Natural killer cell (primary cell): ENCODE data around the gene MRC1. TPM values are rescaled to one million over a fixed set of nuclear protein-coding genes. Genes with fewer than 3 reads are reported as not detected.

Source experiments
- ATAC-seq, 3 donors: fragments of 150-1000 bp in 2 of 3; fragments of 200-7000 bp in 1 of 3; cut with Tn5 transposase; 1 replicate in 1 of 3; 2 replicates in 2 of 3; pipeline ENCODE4 v1.10.0; 2021; ENCODE audit warnings: mild to moderate bottlenecking in 2 of 3, moderate library complexity in 2 of 3
- DNase-seq, 2 donors: peaks; one replicate each; pipeline versions ENCODE4 v3.0.0 to v3.0.0-alpha.2; 2013 to 2021; ENCODE audit warnings: mixed read lengths in 1 of 2
- H3K27ac ChIP-seq: one replicate; pipeline ENCODE4 v1.5.1; 2013; ENCODE audit warnings: mild to moderate bottlenecking, low read length
- H3K27me3 ChIP-seq: one replicate; pipeline ENCODE4 v1.6.1; 2013; ENCODE audit warnings: low read length; ENCODE audit not compliant: control insufficient read depth, insufficient read depth
- H3K36me3 ChIP-seq: one replicate; pipeline ENCODE4 v1.6.1; 2013; ENCODE audit warnings: low read length; ENCODE audit not compliant: control insufficient read depth, insufficient read depth
- H3K4me1 ChIP-seq: one replicate; pipeline ENCODE4 v1.6.1; 2013; ENCODE audit warnings: low read length; ENCODE audit not compliant: control insufficient read depth, insufficient read depth
- H3K4me3 ChIP-seq: one replicate; pipeline ENCODE4 v1.5.1; 2013; ENCODE audit warnings: low read length
- H3K9me3 ChIP-seq: one replicate; pipeline ENCODE4 v1.6.1; 2013; ENCODE audit warnings: low read length; ENCODE audit not compliant: control insufficient read depth, insufficient read depth
- H3K27ac Mint-ChIP-seq, 2 donors: one replicate each; pipeline ENCODE4 v1.8.0; 2022; ENCODE audit warnings: mild to moderate bottlenecking in 2 of 2, mixed read lengths in 2 of 2, moderate library complexity in 1 of 2
- H3K27me3 Mint-ChIP-seq, 2 donors: one replicate each; pipeline ENCODE4 v1.8.0; 2022; ENCODE audit warnings: low read depth in 2 of 2, mixed read lengths in 2 of 2
- H3K36me3 Mint-ChIP-seq: one replicate; pipeline ENCODE4 v1.8.0; 2022; ENCODE audit warnings: mixed read lengths
- H3K4me1 Mint-ChIP-seq, 2 donors: one replicate each; pipeline ENCODE4 v1.8.0; 2022; ENCODE audit warnings: mixed read lengths in 2 of 2
- H3K4me3 Mint-ChIP-seq: one replicate; pipeline ENCODE4 v1.8.0; 2022; ENCODE audit warnings: mild to moderate bottlenecking, moderate library complexity, mixed read lengths
- H3K9me3 Mint-ChIP-seq, 2 donors: one replicate each; pipeline ENCODE4 v1.8.0; 2022; ENCODE audit warnings: mixed read lengths in 2 of 2
- whole genome bisulfite sequencing: methylation state at CpG from one replicate; pipeline ENCODE4 v1.1.7; 2013; ENCODE audit warnings: missing lambda C conversion rate; ENCODE audit not compliant: insufficient coverage; 5-methylcytosine and 5-hydroxymethylcytosine counted together
- intact Hi-C: fragments of 100-400 bp; cut with micrococcal nuclease; formaldehyde crosslinking; loops from one replicate; pipeline ENCODE4 v1.14.2; 2022
- total RNA-seq, 4 donors: library from RNA; stranded (reverse); fragments of 120-200 nt in 1 of 4; gene quantifications; one replicate each; pipeline versions ENCODE4 v1.2.3 to v1.2.4, GENCODE V29; 2013 to 2022
- TF ChIP-seq, protein P1 (sequence below): fragments of 200-600 bp; IDR thresholded peaks from one replicate; pipeline ENCODE4 v1.8.0; 2022; ENCODE audit warnings: antibody characterized with exemption

MRC1 gene
- total RNA-seq, 3 donors from 2014 or later (not counting 1 experiment from before 2014, with no cell fraction given), result 0.05 to 0.18 (median 0.15) TPM

DNA sequence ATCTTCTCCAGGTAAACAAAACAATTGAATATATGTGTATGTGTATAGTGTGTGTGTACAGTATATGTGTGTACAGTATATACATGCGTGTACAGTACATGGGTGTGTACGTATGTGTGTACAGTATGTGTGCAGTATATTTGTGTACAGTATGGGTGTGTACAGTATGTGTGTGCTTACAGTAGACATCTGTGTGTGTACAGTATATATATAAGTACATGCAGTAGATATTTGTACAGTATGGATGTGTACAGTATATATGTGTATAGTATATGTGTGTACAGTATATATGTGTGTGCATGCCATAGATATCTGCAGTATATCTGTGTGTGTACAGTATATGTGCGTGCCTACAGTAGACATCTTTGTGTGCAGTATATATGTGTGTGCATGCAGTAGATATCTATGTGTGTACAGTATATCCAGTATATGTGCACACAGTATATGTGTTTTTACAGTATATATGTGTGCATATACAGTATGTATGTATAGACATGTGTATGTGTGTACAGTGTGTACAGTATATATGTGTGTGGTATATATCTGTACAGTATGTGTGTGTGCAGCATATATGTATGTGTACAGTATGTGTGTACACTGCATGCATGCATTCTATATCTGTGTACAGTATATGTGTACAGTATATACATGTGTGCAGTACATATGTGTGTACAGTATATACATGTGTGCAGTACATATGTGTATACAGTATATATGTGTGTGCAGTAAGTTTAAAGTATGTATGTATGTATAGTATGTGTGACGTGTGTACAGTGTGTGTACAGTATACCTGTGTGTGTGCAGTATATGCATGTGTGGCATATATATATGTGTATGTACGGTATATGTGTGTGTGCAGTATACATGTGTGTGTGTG, 105.3 kb downstream of the MRC1 start:
- ATAC-seq (peak in 1 of 3 donors; percentile 60), DNase-seq (no peak)
- no peaks in the 10 kb centered on the region for H3K9me3 ChIP-seq
- Mint-ChIP-seq H3K4me1 (no peaks in the 10 kb centered on the region), H3K9me3 (peaks cover 0 to 3% of the 10 kb centered on the region in 2 donors), H3K36me3 (no peaks in the 10 kb centered on the region), H3K4me3 (no peak overlapping the region), H3K27ac (no peak overlapping the region), H3K27me3 (no peaks in the 10 kb centered on the region)
- WGBS, result 87% methylated on average over 5 of the region's 5 CpGs
- no peak overlapping the region for H3K27ac ChIP-seq
- H3K27me3 ChIP-seq, result no peaks in the 10 kb centered on the region
- H3K4me1 ChIP-seq, result no peaks in the 10 kb centered on the region
- intact Hi-C loops, result no loop called here
- H3K36me3 ChIP-seq, result no peaks in the 10 kb centered on the region
- H3K4me3 ChIP-seq, result no peak overlapping the region
- TF ChIP-seq, protein P1, sequence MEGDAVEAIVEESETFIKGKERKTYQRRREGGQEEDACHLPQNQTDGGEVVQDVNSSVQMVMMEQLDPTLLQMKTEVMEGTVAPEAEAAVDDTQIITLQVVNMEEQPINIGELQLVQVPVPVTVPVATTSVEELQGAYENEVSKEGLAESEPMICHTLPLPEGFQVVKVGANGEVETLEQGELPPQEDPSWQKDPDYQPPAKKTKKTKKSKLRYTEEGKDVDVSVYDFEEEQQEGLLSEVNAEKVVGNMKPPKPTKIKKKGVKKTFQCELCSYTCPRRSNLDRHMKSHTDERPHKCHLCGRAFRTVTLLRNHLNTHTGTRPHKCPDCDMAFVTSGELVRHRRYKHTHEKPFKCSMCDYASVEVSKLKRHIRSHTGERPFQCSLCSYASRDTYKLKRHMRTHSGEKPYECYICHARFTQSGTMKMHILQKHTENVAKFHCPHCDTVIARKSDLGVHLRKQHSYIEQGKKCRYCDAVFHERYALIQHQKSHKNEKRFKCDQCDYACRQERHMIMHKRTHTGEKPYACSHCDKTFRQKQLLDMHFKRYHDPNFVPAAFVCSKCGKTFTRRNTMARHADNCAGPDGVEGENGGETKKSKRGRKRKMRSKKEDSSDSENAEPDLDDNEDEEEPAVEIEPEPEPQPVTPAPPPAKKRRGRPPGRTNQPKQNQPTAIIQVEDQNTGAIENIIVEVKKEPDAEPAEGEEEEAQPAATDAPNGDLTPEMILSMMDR, result no peak

DNA sequence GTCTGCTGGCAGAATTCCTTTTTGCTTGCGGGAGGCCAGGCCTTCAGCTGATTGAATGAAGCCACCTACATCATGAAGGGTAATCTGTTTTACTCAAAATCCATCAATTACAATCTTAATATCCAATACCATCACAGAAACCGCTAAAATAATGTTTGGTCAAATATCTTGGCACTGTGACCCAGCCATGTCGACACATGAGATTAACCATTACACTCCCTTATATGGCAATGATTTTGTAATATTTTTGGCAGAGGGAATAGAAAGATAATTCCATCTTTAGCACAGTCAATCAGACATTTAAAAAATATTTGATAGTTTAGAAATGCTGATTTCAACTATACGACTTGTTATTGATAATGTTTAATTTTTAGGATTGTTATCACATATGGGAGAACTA, 106.0 kb downstream of the MRC1 start:
- Mint-ChIP-seq H3K36me3 (no peaks in the 10 kb centered on the region), H3K9me3 (peaks cover 0 to 3% of the 10 kb centered on the region in 2 donors), H3K4me1 (no peaks in the 10 kb centered on the region), H3K27ac (no peak overlapping the region), H3K4me3 (no peak overlapping the region), H3K27me3 (no peaks in the 10 kb centered on the region)
- TF ChIP-seq, protein P1, result no peak
- 92% methylated on average over 2 of the region's 4 CpGs for WGBS
- H3K4me3 ChIP-seq, result no peak overlapping the region
- no peak overlapping the region for H3K27ac ChIP-seq
- no peak for ATAC-seq
- DNase-seq, result no peak
- H3K4me1 ChIP-seq, result no peaks in the 10 kb centered on the region
- no peaks in the 10 kb centered on the region for H3K36me3 ChIP-seq
- no peaks in the 10 kb centered on the region for H3K9me3 ChIP-seq
- no peaks in the 10 kb centered on the region for H3K27me3 ChIP-seq
- intact Hi-C loops, result no loop called here

DNA sequence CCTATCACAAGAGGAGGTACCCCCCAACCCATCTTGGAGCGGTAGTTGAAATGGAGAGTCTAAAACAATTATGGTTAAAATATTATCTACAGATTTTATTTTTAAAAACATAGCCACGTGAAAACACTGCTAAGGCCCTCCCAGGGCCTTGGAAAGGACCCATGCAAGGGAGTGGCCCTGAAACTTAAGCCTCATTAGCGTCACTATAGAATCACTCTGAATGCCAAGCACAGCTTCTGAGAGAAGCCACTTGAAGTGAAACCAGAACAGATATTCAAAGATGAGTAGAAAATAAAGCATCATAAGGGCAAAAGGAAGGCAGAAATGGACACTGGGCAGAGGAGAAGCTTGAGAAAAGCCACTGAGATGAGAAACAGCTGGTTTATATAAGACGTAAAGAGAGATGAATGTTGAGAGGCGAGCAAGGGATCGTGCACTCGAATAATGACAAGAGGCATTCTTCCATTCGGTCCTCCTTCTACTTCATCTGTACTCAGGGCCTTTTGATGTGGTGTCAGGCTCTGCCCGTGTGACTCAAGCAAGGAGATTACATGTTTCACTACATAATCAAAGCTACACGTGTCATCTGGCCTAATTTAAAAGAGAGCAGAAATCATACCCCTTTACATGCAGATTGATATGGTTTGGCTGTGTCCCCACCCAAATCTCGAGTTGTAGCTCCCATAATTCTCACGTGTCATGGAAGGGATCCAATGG, 109.2 kb downstream of the MRC1 start:
- H3K4me1 ChIP-seq, result no peaks in the 10 kb centered on the region
- no peaks in the 10 kb centered on the region for H3K36me3 ChIP-seq
- Mint-ChIP-seq H3K4me1 (no peaks in the 10 kb centered on the region), H3K27ac (no peak overlapping the region), H3K36me3 (no peaks in the 10 kb centered on the region), H3K9me3 (peaks cover 0 to 3% of the 10 kb centered on the region in 2 donors), H3K4me3 (no peak overlapping the region), H3K27me3 (no peaks in the 10 kb centered on the region)
- ATAC-seq, result no peak
- H3K9me3 ChIP-seq, result no peaks in the 10 kb centered on the region
- no peak overlapping the region for H3K27ac ChIP-seq
- WGBS, result 84% methylated on average over 10 of the region's 12 CpGs
- no peaks in the 10 kb centered on the region for H3K27me3 ChIP-seq
- no peak overlapping the region for H3K4me3 ChIP-seq
- no peak for DNase-seq
- intact Hi-C loops, result no loop called here
- TF ChIP-seq, protein P1, result no peak
